OCI-M1 (cell line): ENCODE data around the gene TTBK2.
"Not testable (repeated sequence)": the region's sequence is repeated elsewhere in the genome, so short reads cannot be mapped to it uniquely, and the experiment has no call there.

Experiments used
- DNase-seq: peaks from one replicate; lab custom pipeline; 2025; lab: John Stamatoyannopoulos, UW

TTBK2 gene

DNA sequence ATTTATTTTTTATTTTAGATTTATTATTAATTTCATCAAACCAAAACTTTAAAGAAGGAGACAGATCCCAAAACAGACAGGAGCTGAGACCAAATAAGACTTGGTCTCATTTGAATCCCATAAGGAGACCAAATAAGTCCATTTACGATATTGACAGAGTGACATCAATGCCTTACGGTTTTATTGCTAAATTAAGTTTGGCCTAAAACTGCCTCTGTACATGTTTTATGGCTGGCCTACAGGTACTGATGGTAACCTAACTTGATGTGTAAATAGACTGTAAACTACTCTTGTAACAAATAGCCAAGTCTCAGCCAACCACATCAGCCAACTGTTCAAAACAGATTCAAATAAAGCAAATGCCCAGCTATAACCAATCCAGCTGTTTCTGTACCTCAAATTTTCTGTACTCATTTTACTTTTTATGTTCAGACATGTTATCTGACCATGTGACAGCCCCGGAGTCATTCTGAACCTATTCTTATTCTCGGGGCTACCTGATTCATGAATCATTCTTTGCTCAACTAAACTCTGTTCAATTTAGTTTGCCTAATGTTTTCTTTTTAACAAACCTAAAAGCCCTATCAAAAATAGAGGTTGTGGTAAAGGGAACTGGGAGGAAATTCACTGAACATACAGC lies 94.2 kb downstream of the TTBK2 start:
- no peak for DNase-seq

DNA sequence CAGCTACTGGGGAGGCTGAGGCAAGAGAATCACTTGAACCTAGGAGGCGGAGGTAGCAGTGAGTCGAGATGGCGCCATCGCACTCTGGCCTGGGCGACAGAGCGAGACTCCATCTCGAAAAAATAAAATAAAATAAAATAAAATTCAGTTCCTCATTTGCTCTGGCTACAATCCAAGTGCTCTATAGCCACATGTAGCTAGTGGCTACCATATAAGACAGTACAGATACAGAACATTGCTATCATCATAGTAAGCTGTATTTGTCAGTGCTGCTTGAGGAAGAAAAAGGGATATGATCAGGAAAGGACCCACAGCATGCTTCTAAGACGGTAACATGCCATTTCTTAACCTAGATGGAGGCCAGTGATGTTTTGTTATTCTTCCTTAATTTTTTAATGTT lies 95.0 kb downstream of the TTBK2 start:
- DNase-seq = peak; percentile 70

DNA sequence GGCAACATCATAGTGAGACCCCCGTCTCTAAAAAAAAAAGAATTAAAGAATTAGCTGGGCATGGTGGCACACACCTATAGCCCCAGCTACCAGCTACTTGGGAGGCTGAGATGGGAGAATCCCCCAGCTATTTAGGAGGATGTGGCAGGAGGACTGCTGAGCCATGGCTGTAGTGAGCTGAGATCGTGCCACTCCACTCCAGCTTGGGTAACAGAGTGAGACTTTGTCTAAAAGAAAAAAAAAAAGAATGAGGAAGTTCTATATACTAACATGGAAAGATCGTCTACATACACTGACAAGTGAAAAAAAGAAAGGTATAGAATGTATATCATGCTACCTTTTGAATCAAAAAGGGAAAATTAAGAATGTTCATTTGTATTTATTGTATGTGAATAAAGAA lies 99.8 kb downstream of the TTBK2 start:
- peak; percentile 49 for DNase-seq

DNA sequence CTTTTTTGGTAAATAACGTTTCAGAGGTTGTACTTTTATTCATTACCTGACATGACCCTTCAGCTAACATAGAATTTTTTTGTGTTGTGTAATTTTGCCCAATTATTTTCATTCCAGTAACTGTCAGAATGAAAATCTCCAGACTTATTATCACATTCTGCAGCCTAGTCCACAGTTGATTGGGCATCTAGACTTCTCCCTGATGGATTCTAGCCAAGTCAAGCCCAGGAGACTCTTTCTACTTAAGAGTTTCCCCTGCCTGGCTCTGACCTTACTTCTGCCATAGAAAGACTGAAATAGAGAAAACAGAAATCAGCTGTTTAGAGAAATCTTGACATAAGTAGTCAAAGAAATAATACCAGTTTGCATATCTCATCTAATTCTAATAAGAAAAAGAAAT lies 100.8 kb downstream of the TTBK2 start:
- DNase-seq = peak; percentile 28

DNA sequence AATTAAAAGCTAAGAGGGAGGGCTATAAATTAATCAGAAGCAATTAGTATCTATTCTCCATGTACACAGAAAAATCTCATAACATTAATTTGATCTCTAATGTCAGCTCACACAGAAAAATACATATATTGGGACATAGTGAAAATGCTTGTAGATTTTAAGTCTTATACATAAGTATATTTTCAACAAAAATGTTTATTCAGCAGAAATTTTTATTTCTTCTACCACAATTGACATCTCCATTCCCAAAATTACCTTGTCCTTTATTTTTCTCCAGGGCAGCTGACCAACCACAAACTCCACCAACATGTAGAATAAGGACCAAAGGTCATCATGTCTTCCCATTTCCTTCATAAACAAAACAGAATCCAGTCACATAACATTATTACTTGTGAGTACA lies 109.1 kb downstream of the TTBK2 start:
- DNase-seq = no peak

DNA sequence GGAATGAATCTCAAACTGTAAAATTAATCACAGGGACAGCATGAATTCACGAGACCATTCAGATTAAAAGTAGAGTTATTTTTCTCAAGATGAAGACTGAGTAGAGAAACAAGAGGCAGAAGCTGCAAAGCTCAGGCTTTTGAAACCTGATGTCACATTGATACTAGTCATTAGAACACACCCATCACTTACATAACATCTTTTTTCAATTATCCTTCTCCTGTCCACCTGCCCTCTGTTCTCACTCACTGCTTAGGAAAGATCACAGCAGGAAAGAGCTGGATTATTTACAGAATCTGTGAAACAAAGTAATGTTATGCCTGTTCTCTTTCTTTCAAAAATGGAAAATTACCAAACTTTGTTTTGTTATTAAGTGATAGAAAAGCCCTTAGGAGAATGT lies 111.7 kb downstream of the TTBK2 start:
- no peak for DNase-seq

DNA sequence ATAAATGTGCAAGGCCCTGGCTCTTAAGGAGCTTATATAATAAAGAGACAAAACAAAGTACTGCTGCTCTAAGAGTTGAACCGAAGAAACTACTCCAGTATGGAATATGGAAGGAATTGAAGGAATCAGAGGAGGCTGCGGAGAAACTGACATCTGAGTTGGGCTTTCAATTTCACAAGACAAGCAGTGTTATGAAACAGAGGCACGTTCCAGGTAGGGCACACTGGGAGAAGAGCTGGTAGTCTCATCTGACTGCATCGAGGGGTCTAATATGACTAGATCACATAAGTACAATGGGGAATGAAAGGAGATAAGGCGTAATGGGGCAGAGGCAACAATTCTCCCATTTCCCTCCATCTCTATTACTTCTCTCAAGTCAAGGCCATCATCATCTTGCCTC lies 115.3 kb downstream of the TTBK2 start:
- DNase-seq = no peak

DNA sequence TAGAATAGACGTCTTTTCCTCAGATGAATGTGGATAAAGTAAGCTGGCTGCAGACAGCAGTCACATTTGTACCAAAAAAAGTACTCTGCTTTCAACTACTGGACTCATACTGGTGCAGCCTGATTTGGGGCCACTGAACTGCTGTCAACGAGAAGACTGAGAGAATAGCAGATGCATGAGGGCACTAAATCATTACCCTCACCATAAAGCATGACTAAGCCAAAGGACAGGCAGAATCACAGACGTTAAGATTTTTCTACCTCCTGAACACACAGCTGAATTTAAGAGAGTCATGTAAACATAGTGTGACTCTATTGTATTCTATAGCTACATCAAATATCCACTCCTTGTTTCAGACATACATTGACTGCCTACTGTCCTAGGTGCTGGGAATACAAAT lies 115.8 kb downstream of the TTBK2 start:
- DNase-seq = no peak

DNA sequence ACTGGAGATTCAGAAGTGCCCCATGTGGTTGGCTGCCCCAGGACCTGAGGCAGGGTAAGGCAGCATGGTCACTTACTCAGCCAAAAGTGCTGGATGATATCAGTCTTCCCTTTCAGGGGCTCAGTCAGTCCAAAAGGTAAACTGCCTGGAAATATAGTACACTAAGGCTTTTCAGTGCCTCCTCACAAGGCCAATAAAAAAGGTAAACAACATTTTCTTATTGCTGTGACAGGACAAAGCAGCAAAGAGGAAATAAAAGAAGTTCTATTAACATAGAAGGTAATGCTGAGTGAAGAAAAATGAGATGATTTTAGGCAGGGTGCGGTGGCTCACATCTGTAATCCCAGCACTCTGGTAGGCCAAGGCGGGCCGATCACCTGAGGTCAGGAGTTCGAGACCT lies 117.1 kb downstream of the TTBK2 start:
- DNase-seq = no peak

DNA sequence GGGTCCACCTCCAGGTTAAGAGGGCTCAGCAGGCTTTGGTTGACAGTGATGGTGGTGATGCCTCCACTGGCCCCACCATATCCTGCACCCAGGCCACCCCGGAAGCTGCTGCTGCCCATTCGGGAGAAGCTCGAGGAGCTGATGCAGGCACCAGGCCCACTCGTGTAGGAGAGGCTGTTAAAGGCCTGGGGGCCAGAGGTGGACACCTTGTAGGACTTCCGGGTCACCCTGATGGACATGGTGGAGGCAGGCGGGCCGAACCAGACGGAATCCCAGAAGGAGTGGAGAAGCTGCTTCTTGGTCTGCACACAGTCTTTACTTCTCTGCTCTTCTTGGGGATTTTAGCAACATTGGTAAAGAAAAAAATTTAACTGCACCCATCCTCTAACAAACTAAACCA lies 118.4 kb downstream of the TTBK2 start:
- DNase-seq = no peak

DNA sequence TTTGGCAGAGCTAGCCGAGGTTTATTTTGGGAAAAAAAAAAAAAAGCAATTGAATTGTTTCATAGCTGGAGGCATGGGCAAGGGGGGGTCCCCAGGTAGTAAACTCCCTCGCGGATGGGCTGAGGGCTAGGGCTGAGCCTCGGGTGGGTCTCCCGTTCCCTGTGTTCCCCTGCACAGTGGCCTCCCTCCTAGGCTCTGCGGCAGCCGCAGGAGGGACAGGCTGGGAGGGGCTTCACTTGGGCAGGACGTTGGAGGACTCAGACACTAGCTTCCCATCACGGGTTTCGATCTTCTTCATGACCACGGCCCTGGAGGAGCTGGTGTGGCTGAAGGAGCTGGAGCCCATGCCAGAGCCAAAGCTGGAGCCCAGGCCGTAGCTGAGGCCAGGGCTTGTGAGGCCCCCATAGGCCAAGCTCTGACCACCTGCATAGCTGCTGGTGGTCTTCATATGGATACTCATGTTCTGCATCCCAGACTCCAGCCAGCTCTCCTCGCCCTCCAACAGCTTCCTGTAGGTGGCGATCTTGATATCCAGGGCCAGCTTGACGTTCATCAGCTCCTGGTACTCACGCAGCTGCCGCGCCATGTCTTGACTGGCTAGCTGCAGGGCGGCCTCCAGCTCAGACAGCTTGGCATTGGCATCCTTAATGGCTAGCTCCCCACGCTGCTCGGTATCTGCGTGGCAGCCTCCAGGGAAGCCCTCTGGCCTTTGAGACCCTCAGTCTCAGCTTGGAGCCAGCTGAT lies 119.7 kb downstream of the TTBK2 start:
- no peak for DNase-seq

DNA sequence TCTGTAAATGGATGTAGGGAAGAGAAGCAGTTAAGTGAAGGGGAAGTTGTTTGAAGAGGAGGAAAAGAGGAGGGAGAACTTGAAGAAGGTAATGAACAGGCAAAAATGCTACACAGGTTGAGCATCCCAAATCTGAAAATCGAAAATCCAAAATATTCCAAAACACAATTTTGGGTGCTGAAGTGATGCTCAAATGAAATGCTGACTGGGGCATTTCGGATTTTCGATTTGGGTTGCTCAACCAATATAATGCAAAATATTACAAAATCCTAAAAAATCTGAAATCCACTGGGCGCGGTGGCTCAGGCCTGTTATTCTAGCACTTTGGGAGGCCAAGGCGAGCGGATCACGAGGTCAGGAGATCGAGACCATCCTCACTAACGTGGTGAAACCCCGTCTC lies 121.8 kb downstream of the TTBK2 start:
- no peak for DNase-seq

DNA sequence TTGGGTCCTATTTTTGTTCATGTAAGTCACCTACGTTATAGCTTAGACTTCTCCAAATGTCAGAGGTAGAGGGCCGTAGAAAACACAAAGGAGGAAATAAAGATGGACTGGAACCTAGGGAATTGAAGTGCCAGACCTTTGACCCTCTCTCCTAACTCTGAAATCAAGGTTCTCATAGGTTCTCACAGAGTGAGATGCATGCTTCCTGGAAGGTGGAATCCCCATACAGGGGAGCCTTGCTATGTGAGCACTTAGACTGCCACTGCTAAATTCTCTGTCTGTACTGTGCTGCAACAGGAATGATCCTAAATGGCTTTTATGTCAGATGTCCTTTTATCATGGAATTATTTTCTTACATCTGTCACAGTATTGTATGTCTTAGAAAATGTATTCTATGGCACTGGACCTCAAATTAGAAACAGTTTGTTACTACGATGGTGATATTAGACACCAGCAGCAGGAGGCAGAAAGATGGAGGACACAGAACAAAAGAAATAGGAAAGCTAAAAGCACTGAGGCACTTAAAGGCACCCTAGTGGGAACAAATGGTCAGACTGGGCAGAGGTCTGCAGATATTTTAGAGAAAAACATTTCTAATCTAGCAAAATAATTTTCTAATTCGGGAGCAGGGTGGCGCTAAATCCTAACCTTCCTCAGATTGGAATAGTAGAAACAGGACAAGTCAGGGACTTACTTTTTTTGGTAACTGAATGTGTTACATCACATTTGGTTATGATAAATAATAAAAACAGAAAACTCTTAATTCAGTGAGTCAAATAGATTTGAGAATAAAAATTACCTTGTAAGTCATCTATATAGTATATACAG lies 123.4 kb downstream of the TTBK2 start:
- peak; percentile 21 for DNase-seq

DNA sequence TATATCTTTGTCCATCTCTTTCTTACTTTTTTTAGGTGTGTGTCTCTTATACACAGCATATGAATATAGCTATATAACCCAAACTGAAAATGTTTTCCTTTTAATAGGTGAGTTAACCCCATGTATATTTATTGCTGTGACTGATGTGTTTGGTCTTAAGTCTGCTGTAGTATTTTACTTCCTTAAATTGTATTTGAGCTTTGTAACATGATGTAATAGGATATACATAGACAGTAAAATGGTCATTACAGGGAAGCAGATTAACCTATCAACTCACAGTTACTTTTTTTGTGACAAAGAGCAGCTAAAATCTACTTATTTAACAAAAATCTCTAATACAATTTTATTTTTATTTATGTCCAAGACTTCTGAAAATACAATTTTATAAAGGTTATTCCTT lies 131.9 kb downstream of the TTBK2 start:
- DNase-seq = peak; percentile 67

DNA sequence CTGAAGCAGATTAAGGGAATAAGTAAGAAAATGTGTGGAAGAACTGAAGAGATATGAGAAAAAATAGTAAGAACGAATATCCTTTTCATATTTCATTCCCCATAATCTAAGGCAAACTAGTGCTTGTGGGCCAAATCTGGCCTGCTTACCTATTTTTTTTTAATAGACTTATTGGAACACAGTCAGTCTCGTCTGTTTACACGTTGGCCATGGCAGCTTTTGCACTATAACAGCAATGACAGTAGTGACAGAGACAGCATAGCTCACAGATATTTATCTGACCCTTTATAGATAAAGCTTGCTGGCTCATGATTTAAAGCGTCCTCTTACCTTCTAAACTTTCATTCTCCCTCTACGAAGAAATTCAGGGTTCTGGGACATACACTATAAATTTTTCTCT lies 133.6 kb downstream of the TTBK2 start:
- no peak for DNase-seq

DNA sequence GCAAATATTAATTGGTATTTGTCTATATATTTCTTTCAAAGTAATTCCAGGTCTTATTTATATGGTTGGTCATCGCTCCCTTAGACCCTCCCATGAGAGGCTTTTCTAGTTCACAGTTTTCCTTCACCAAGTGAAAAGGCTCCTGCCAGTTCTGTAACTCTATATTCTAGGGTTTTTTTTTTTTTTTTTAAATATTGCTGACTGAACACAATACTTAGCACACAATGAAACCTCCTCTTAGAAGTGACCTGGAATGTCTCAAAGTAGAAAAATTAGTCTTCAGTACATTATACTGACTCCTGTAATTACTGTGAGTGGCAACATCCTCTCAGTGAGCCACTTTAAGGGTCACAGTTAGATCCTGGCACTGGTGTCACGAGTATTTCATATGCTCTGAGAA lies 135.0 kb downstream of the TTBK2 start:
- no peak for DNase-seq

DNA sequence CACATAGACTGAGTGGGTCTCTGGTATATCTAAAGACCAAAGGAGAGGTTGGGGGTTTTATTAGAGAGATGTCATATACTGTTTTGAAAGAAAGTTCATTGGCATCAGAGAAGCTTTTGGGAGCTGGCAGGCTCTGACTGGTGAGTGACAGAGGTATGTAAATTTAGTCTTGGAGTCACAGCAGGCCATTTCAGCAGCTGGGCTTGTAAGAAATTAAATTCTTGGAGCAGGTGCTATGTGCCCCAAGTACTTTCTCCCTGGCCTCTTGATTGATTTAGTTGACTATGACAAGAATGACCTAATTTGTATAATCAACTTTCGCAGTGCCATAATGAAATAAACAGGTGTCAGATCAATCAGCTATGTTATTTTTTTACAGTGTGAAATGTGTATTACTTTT lies 135.9 kb downstream of the TTBK2 start:
- no peak for DNase-seq

DNA sequence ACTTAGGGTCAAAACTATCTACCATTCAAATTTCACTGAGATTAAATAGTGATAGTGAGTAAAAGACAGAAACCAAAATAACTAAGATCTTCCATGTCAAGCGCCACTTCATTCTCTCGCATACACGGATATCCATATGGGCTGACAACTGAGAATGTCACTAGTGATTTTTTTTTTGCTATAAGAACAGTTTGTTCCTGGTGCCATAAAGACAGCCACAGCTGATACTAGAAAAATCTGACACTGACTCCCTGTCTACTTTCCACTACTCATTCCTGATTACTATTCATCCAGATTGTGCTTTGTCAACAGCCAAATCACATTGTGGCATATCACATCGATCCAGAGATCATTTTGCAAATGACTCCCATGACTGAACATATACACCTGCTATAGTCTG lies 137.9 kb downstream of the TTBK2 start:
- no peak for DNase-seq

DNA sequence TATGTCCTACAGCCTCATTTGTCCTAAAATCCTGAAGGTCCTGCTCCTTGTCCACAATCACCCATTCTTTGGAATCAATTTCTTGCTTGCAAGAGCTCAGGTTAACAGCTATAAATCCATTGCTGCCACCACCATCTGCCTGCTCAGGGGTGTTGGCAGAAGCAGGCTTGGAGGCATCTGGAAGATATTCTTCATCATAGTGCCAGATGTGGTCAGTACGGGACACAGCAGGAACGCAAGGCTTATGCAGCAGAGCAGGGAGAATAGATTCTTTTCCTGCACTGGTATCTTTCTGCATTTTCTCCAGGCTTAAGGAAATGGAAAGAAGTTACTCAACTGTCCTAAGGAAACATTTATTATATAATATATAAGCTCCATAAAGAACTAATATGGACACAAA lies 145.2 kb downstream of the TTBK2 start:
- no peak for DNase-seq

DNA sequence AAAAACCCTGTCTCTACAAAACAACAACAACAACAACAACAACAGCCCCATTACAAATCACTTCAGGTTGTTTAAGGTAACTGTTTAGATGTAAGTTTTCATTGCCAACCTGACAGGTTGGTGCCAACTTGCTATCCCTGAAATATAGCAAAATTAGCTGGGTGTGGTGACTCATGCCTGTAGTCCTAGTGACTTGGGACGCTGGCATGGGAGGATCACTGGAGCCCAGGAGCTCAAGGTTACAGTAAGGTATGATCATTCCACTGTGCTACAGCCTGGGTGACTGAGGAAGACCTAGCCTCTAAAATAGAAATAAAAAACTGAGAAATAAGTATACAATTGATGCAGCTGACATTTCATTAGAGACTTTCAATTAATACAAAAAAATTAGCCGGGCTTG lies 147.7 kb downstream of the TTBK2 start:
- DNase-seq = no peak

DNA sequence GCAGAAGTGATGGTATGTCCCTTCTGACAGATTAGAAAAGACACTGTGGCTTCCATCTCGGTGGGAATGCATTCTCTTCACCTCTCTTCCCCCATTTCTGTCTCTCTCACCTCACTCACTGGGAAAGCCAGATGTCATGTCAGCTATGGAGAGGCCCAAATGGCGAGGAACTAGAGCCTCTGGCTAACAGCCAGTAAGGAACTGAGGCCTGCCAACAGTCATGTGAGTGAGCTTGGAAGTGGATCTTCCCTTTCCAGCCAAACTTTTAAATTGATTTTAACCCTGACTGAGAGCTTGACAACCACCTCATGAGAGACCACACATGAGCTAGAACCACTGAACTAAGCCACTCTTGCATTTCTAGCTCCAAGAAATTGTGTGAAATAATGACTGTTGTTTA lies 148.4 kb downstream of the TTBK2 start:
- no peak for DNase-seq

DNA sequence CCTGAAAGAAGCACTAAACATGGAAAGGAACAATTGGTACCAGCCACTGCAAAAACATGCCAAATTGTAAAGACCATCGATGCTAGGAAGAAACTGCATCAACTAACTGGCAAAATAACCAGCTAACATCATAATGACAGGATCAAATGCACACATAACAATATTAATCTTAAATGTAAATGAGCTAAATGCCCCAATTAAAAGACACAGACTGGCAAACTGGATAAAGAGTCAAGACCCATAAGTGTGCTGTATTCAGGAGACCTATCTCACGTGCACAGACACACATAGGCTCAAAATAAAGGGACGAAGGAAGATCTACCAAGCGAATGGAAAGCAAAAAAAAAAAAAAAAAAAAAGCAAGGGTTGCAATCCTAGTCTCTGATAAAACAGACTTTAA lies 154.5 kb downstream of the TTBK2 start:
- not testable (repeated sequence) for DNase-seq

DNA sequence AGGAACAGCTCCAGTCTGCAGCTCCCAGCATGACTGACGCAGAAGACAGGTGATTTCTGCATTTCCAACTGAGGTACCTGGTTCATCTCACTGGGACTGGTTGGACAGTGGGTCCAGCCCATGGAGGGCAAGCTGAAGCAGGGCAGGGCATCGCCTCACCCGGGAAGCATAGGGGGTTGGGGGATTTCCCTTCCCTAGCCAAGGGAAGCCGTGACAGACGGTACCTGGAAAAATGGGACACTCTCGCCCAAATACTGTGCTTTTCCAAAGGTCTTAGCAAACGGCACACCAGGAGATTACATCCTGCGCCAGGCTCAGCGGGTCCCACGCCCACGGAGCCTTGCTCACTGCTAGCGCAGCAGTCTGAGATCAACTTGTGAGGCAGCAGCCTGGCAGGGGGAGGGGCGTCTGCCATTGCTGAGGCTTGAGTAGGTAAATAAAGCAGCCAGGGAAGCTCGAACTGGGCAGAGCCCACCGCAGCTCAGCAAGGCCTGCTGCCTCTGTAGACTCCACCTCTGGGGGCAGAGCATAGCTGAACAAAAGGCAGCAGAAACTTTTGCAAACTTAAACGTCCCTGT lies 156.3 kb downstream of the TTBK2 start:
- not testable (repeated sequence) for DNase-seq
